Loucy (cell line): ENCODE results near the gene FHIT.

Source experiments
- H2AFZ ChIP-seq: fragments of 200-600 bp; sonication (generic); 2 replicates; pipeline ENCODE4 v1.6.0; 2016; ENCODE audit warnings: antibody characterized with exemption, mild to moderate bottlenecking, low read length, moderate library complexity
- H3F3A ChIP-seq: fragments of 200-600 bp; 2 replicates; pipeline ENCODE4 v1.6.0; 2016; ENCODE audit warnings: antibody characterized with exemption, low read depth, mild to moderate bottlenecking
- H3K27me3 ChIP-seq: fragments of 200-600 bp; sonication (generic); 2 replicates; pipeline ENCODE4 v1.6.1; 2014; ENCODE audit warnings: low read length, mild to moderate bottlenecking; ENCODE audit not compliant: insufficient read depth, poor library complexity, severe bottlenecking
- H3K36me3 ChIP-seq: fragments of 200-600 bp; sonication (generic); 2 replicates; pipeline ENCODE4 v1.6.1; 2016; ENCODE audit warnings: low read length; ENCODE audit not compliant: insufficient read depth
- H3K4me1 ChIP-seq: fragments of 200-600 bp; sonication (generic); 2 replicates; pipeline ENCODE4 v1.5.1; 2014; ENCODE audit warnings: low read length, mild to moderate bottlenecking; ENCODE audit not compliant: insufficient read depth, poor library complexity, severe bottlenecking
- H3K4me2 ChIP-seq: fragments of 200-600 bp; sonication (generic); 2 replicates; pipeline ENCODE4 v1.6.0; 2014; ENCODE audit warnings: antibody characterized with exemption, low read length, low read depth, mild to moderate bottlenecking; ENCODE audit not compliant: poor library complexity, severe bottlenecking
- H3K4me3 ChIP-seq: fragments of 200-600 bp; sonication (generic); 2 replicates; pipeline ENCODE4 v1.5.1; 2014; ENCODE audit warnings: low read length, mild to moderate bottlenecking, mixed read lengths; ENCODE audit not compliant: poor library complexity, severe bottlenecking
- H3K79me2 ChIP-seq: fragments of 200-600 bp; sonication (generic); 2 replicates; pipeline ENCODE4 v1.6.1; 2014; ENCODE audit warnings: low read length; ENCODE audit not compliant: insufficient read depth
- H3K9ac ChIP-seq: fragments of 200-600 bp; sonication (generic); 2 replicates; pipeline ENCODE4 v1.6.0; 2014; ENCODE audit warnings: mild to moderate bottlenecking, low read depth, low read length, moderate library complexity; ENCODE audit not compliant: poor library complexity, severe bottlenecking
- H3K9me2 ChIP-seq: fragments of 200-600 bp; sonication (generic); replicated peaks from 2 replicates; pipeline ENCODE4 v1.6.1; 2016; ENCODE audit warnings: low read depth, low read length, mixed read lengths
- H3K9me3 ChIP-seq: fragments of 200-600 bp; sonication (generic); 2 replicates; pipeline ENCODE4 v1.6.1; 2014; ENCODE audit warnings: mild to moderate bottlenecking, antibody characterized with exemption, low read length, low read depth; ENCODE audit not compliant: insufficient read depth
- H4K20me1 ChIP-seq: fragments of 200-600 bp; sonication (generic); 2 replicates; pipeline ENCODE4 v1.6.0; 2014; ENCODE audit warnings: antibody characterized with exemption, low read length, mild to moderate bottlenecking; ENCODE audit not compliant: insufficient read depth, poor library complexity, severe bottlenecking
- CTCF ChIP-seq: fragments of 200-600 bp; sonication (generic); conservative IDR thresholded peaks from 2 replicates; pipeline ENCODE4 v1.5.1; 2014; ENCODE audit warnings: mild to moderate bottlenecking, antibody characterized with exemption, low read length
- EZH2phosphoT487 ChIP-seq: fragments of 200-600 bp; IDR thresholded peaks from 2 replicates; pipeline ENCODE4 v1.6.1; 2018; ENCODE audit warnings: antibody characterized with exemption, mild to moderate bottlenecking, moderate library complexity, borderline replicate concordance

The FHIT gene

GRCh38 chr3:60536420-60536819 is 714.8 kb downstream of the FHIT start:
- Histone ChIP-seq H3K27me3 (no peaks in the 10 kb centered on the region), H3K4me1 (no peaks in the 10 kb centered on the region), H2AFZ (no peak overlapping the region), H3K4me2 (no peak overlapping the region), H3F3A (no peaks in the 10 kb centered on the region), H3K9ac (no peak overlapping the region), H3K79me2 (no peaks in the 10 kb centered on the region), H4K20me1 (no peaks in the 10 kb centered on the region), H3K36me3 (no peaks in the 10 kb centered on the region), H3K4me3 (no peak overlapping the region), H3K9me3 (no peaks in the 10 kb centered on the region), H3K9me2 (no peaks in the 10 kb centered on the region)
- TF ChIP-seq CTCF (no peak), EZH2phosphoT487 (no peak)

DNA sequence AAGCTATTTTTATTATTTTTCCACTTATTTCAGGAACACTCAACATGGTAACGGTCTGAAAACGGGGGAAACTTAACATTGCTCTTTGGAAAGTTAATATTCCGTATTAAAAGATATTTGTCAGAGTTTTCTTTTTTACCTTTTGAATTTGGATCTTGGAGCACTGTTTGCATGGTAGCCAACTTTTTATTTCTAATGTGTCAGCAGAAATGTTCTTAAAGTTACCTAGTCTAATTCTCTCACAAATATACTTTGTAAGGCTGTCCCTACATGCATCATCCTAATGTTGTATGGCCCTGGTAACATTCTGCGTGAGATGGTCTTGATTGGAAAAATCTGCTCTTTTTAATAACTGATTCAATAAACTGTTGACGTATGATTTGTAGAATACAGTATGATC is 719.5 kb downstream of the FHIT start:
- Histone ChIP-seq H3F3A (no peaks in the 10 kb centered on the region), H3K9me2 (no peaks in the 10 kb centered on the region), H3K4me3 (no peak overlapping the region), H2AFZ (no peak overlapping the region), H4K20me1 (no peaks in the 10 kb centered on the region), H3K79me2 (no peaks in the 10 kb centered on the region), H3K9me3 (no peaks in the 10 kb centered on the region), H3K27me3 (no peaks in the 10 kb centered on the region), H3K9ac (no peak overlapping the region), H3K4me2 (no peak overlapping the region), H3K36me3 (no peaks in the 10 kb centered on the region), H3K4me1 (no peaks in the 10 kb centered on the region)
- TF ChIP-seq EZH2phosphoT487 = no peak
- no peak for TF ChIP-seq CTCF

DNA sequence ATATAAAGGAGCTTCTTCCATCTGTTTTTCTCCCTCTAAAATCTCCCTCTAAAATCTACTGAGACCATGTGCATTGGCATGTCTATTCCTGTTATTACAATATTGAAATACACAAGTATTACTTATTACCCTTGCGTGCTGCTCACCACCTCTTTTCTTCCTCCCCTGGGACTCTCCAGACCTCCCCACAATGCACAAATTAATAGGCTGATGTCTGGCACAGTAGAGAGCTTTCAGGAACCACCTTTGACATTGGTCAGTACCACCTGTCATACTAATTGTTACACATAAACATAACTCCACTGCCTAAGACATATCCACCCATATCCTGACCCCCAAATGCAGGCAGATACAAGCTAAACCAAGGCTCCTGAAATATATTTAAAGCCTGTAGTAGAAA is 722.6 kb downstream of the FHIT start:
- Histone ChIP-seq H3F3A (no peaks in the 10 kb centered on the region), H3K9me2 (no peaks in the 10 kb centered on the region), H3K4me1 (no peaks in the 10 kb centered on the region), H3K9me3 (no peaks in the 10 kb centered on the region), H3K27me3 (no peaks in the 10 kb centered on the region), H2AFZ (no peak overlapping the region), H3K4me3 (no peak overlapping the region), H3K36me3 (no peaks in the 10 kb centered on the region), H3K79me2 (no peaks in the 10 kb centered on the region), H3K9ac (no peak overlapping the region), H3K4me2 (no peak overlapping the region), H4K20me1 (no peaks in the 10 kb centered on the region)
- TF ChIP-seq CTCF (no peak), EZH2phosphoT487 (no peak)
